MG63 (cell line): Measurements from ENCODE around the gene MUC5B. TPM values are rescaled to one million over a fixed set of nuclear protein-coding genes. Genes with fewer than 3 reads are reported as not detected.
A peak's percentile ranks its signal among the peaks of the same experiment; 100 is the strongest.

Source experiments
- DNase-seq: peaks from one replicate; pipeline ENCODE4 v3.0.0-alpha.2; 2020
- H3K27me3 ChIP-seq: fragments of 250-450 bp; sonication (Bioruptor Pico); 2 replicates; pipeline ENCODE4 v1.5.1; 2020; ENCODE audit warnings: mild to moderate bottlenecking, moderate library complexity
- H3K36me3 ChIP-seq: fragments of 250-450 bp; sonication (Bioruptor Pico); 2 replicates; pipeline ENCODE4 v1.5.1; 2020; ENCODE audit warnings: mild to moderate bottlenecking, moderate library complexity
- H3K4me3 ChIP-seq: fragments of 250-450 bp; sonication (Bioruptor Pico); 2 replicates; pipeline ENCODE4 v1.5.1; 2020; ENCODE audit warnings: mild to moderate bottlenecking, moderate library complexity
- H3K9me3 ChIP-seq: fragments of 250-450 bp; sonication (Bioruptor Pico); 2 replicates; pipeline ENCODE4 v1.5.1; 2020; ENCODE audit warnings: mild to moderate bottlenecking, moderate library complexity
- total RNA-seq: library from RNA; depleted of rRNA; stranded (reverse); fragments of >200 nt; shearing (Covaris generic); gene quantifications from 2 replicates; pipeline ENCODE4 v1.2.3, GENCODE V29; 2014; ENCODE audit warnings: low replicate concordance

Gene MUC5B
- total RNA-seq, 1 experiment from 2014 or later = not detected

GRCh38 chr11:1225386-1226225 is 2.7 kb downstream of the MUC5B start:
- Histone ChIP-seq H3K27me3 (peaks cover 14% of the 10 kb centered on the region), H3K4me3 (no peak overlapping the region), H3K36me3 (no peaks in the 10 kb centered on the region), H3K9me3 (no peaks in the 10 kb centered on the region)
- DNase-seq = peak; percentile 0

GRCh38 chr11:1226226-1226985 is 3.5 kb downstream of the MUC5B start:
- Histone ChIP-seq H3K9me3 (no peaks in the 10 kb centered on the region), H3K4me3 (no peak overlapping the region), H3K36me3 (no peaks in the 10 kb centered on the region), H3K27me3 (peaks cover 18% of the 10 kb centered on the region)
- DNase-seq = peak; percentile 0

- Histone ChIP-seq H3K4me3 (no peak overlapping the region), H3K27me3 (peaks cover 23% of the 10 kb centered on the region), H3K9me3 (no peaks in the 10 kb centered on the region), H3K36me3 (no peaks in the 10 kb centered on the region)
- DNase-seq = peak; percentile 12
These were observed 4.2 kb downstream of the MUC5B start for GRCh38 chr11:1226986-1227550.

GRCh38 chr11:1227551-1228100 is 4.8 kb downstream of the MUC5B start:
- Histone ChIP-seq H3K27me3 (peaks cover 29% of the 10 kb centered on the region), H3K36me3 (no peaks in the 10 kb centered on the region), H3K9me3 (no peaks in the 10 kb centered on the region), H3K4me3 (no peak overlapping the region)
- DNase-seq = no peak

GRCh38 chr11:1228101-1228821 is 5.4 kb downstream of the MUC5B start:
- DNase-seq = peak; percentile 0
- H3K4me3 ChIP-seq = no peak overlapping the region
- H3K27me3 ChIP-seq = peaks cover 35% of the 10 kb centered on the region
- no peaks in the 10 kb centered on the region for H3K36me3 ChIP-seq
- no peaks in the 10 kb centered on the region for H3K9me3 ChIP-seq

GRCh38 chr11:1228921-1229451 is 6.1 kb downstream of the MUC5B start:
- peak; percentile 0 for DNase-seq
- Histone ChIP-seq H3K36me3 (no peaks in the 10 kb centered on the region), H3K4me3 (no peak overlapping the region), H3K9me3 (no peaks in the 10 kb centered on the region), H3K27me3 (peaks cover 38% of the 10 kb centered on the region)

GRCh38 chr11:1229471-1230120 is 6.7 kb downstream of the MUC5B start:
- Histone ChIP-seq H3K9me3 (no peaks in the 10 kb centered on the region), H3K27me3 (peaks cover 38% of the 10 kb centered on the region), H3K4me3 (no peak overlapping the region), H3K36me3 (no peaks in the 10 kb centered on the region)
- DNase-seq = peak; percentile 0

- Histone ChIP-seq H3K9me3 (no peaks in the 10 kb centered on the region), H3K27me3 (peaks cover 38% of the 10 kb centered on the region), H3K4me3 (no peak overlapping the region), H3K36me3 (no peaks in the 10 kb centered on the region)
- no peak for DNase-seq
These were observed 7.2 kb downstream of the MUC5B start for GRCh38 chr11:1230121-1230455.

GRCh38 chr11:1230456-1231395 is 7.9 kb downstream of the MUC5B start:
- DNase-seq = no peak
- no peaks in the 10 kb centered on the region for H3K36me3 ChIP-seq
- H3K27me3 ChIP-seq = peaks cover 38% of the 10 kb centered on the region
- no peak overlapping the region for H3K4me3 ChIP-seq
- H3K9me3 ChIP-seq = no peaks in the 10 kb centered on the region

- no peaks in the 10 kb centered on the region for H3K9me3 ChIP-seq
- DNase-seq = no peak
These were observed 8.6 kb downstream of the MUC5B start for GRCh38 chr11:1231396-1232020.

GRCh38 chr11:1232021-1232882 is 9.4 kb downstream of the MUC5B start:
- DNase-seq = no peak
- H3K4me3 ChIP-seq = no peak overlapping the region
- H3K36me3 ChIP-seq = no peaks in the 10 kb centered on the region
- H3K27me3 ChIP-seq = peaks cover 38% of the 10 kb centered on the region
- no peaks in the 10 kb centered on the region for H3K9me3 ChIP-seq

More at GRCh38 chr11:1231396-1232020, 8.6 kb downstream of the MUC5B start:
- H3K27me3 ChIP-seq = peaks cover 38% of the 10 kb centered on the region
- H3K4me3 ChIP-seq = no peak overlapping the region
- no peaks in the 10 kb centered on the region for H3K36me3 ChIP-seq

GRCh38 chr11:1232883-1233321 is 10.0 kb downstream of the MUC5B start:
- no peaks in the 10 kb centered on the region for H3K9me3 ChIP-seq
- no peak overlapping the region for H3K4me3 ChIP-seq
- no peak for DNase-seq
- no peaks in the 10 kb centered on the region for H3K36me3 ChIP-seq
- peaks cover 38% of the 10 kb centered on the region for H3K27me3 ChIP-seq

- Histone ChIP-seq H3K27me3 (peaks cover 38% of the 10 kb centered on the region), H3K36me3 (no peaks in the 10 kb centered on the region), H3K4me3 (no peak overlapping the region), H3K9me3 (no peaks in the 10 kb centered on the region)
- no peak for DNase-seq
These were observed 10.6 kb downstream of the MUC5B start for GRCh38 chr11:1233351-1234053.
